ENCODE results near the gene NARF. TPM values are rescaled to one million over a fixed set of nuclear protein-coding genes. Genes with fewer than 3 reads are reported as not detected.

The NARF gene
- total RNA-seq, 1 experiment from 2014 or later: 59.5 TPM

DNA sequence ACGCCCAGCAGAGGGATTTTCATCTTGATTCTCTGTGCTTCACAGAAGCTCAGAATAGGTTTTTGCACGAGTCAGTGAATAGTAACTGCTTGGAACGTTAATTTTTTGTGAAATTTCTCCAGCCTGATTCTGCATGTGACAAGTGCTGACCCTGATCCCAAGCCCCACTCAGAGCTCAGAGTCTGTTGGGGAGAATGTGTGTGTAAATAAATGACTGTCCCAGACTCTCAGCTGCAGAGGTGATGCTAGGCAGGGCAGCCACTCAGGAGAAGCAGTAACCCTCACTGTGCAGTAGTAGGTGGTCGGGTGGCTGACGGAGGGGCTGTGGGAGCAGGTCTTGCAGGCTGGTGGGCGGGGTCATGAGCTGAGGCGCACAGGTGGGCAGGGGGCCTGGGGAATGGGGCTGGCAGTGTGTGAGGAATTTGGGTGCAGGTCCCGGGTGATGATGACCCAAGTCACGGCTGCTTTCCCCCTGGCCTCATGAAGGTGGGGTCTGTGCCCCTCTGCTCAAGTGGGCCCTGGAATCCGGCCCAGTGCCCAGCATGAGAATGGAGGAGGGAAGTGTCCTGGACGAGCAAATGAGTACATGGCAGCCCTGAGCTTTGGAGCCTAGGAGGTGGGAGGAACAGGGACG, 44.7 kb downstream of the NARF start:
- ATAC-seq: no peak

DNA sequence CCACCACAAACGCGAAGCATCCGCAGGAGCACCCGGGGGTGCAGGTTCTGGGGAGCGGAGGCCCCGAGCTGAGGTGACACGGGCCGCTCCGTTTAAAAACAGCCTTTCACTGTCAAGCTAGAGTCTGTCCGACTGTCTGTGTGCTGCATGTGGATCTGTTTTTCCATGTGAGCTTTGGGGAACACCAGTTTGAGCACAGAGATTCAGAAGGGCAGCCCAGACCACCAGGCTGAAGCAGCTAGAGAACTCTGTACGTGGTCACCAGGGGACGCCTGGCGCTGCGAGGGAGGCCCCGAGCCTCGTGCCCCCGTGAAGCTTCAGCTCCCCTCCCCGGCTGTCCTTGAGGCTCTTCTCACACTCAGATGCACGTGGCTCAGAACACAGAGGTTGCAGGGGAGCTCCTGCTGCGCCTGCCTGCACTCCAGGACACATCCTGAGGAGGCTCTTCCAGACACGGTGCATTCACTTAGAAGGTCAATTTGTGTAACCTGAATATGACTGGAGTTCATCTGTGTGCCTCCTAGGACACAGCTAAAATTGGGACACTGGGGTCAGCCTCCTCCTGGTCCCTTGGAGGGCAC, 45.3 kb downstream of the NARF start:
- no peak for ATAC-seq

More for the DNA sequence above, 44.7 kb downstream of the NARF start:
- Histone ChIP-seq H3K36me3 (ENCODE audit: low read depth, low read length) (no peaks in the 10 kb centered on the region), H2AFZ (ENCODE audit: low read length) (no peak overlapping the region), H3K27me3 (ENCODE audit: low read length) (no peaks in the 10 kb centered on the region), H3K79me2 (ENCODE audit: low read length) (no peaks in the 10 kb centered on the region), H4K20me1 (ENCODE audit: low read length) (no peaks in the 10 kb centered on the region), H3F3A (ENCODE audit: low read length, unreplicated experiment) (no peaks in the 10 kb centered on the region), H3K4me2 (ENCODE audit: low read length) (no peak overlapping the region), H3K4me1 (ENCODE audit: insufficient read depth, low read length) (no peaks in the 10 kb centered on the region), H3K9me2 (replicated peaks; ENCODE audit: low read length) (no peaks in the 10 kb centered on the region), H3K4me3 (ENCODE audit: low read length) (no peak overlapping the region), H3K9me3 (ENCODE audit: low read length) (no peaks in the 10 kb centered on the region), H3K9ac (ENCODE audit: low read length) (no peak overlapping the region), H3K27ac (ENCODE audit: low read length) (no peak overlapping the region)
- intact Hi-C loops (cut with micrococcal nuclease): no loop called here
- BruUV-seq (replicated peaks): no TSS peak
- POLR2A ChIA-PET (ENCODE audit: unreplicated experiment): no interaction called here
- TF ChIP-seq EZH2phosphoT487 (IDR thresholded peaks at IDR 0.05; ENCODE audit: borderline replicate concordance, low read length): no peak
- TF ChIP-seq, protein P1, sequence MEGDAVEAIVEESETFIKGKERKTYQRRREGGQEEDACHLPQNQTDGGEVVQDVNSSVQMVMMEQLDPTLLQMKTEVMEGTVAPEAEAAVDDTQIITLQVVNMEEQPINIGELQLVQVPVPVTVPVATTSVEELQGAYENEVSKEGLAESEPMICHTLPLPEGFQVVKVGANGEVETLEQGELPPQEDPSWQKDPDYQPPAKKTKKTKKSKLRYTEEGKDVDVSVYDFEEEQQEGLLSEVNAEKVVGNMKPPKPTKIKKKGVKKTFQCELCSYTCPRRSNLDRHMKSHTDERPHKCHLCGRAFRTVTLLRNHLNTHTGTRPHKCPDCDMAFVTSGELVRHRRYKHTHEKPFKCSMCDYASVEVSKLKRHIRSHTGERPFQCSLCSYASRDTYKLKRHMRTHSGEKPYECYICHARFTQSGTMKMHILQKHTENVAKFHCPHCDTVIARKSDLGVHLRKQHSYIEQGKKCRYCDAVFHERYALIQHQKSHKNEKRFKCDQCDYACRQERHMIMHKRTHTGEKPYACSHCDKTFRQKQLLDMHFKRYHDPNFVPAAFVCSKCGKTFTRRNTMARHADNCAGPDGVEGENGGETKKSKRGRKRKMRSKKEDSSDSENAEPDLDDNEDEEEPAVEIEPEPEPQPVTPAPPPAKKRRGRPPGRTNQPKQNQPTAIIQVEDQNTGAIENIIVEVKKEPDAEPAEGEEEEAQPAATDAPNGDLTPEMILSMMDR (conservative IDR thresholded peaks at IDR 0.05; ENCODE audit: low read depth, low read length): no peak
- no peak for TF ChIP-seq EZH2 (IDR thresholded peaks at IDR 0.05; ENCODE audit: low read length, unreplicated experiment)
- DNase-seq: no peak
- CTCF ChIA-PET: no interaction called here

More for the DNA sequence above, 45.3 kb downstream of the NARF start:
- H3K79me2 ChIP-seq (ENCODE audit: low read length): no peaks in the 10 kb centered on the region
- BruUV-seq (replicated peaks): no TSS peak
- H3F3A ChIP-seq (ENCODE audit: low read length, unreplicated experiment): no peaks in the 10 kb centered on the region
- no peak overlapping the region for H3K9ac ChIP-seq (ENCODE audit: low read length)
- no peaks in the 10 kb centered on the region for H4K20me1 ChIP-seq (ENCODE audit: low read length)
- no peaks in the 10 kb centered on the region for H3K9me3 ChIP-seq (ENCODE audit: low read length)
- H3K27me3 ChIP-seq (ENCODE audit: low read length): no peaks in the 10 kb centered on the region
- H3K27ac ChIP-seq (ENCODE audit: low read length): no peak overlapping the region
- H2AFZ ChIP-seq (ENCODE audit: low read length): no peak overlapping the region
- CTCF ChIA-PET: no interaction called here
- TF ChIP-seq, protein P1 (conservative IDR thresholded peaks at IDR 0.05; ENCODE audit: low read depth, low read length): no peak
- TF ChIP-seq EZH2 (IDR thresholded peaks at IDR 0.05; ENCODE audit: low read length, unreplicated experiment) (no peak), EZH2phosphoT487 (IDR thresholded peaks at IDR 0.05; ENCODE audit: borderline replicate concordance, low read length) (no peak)
- no peaks in the 10 kb centered on the region for H3K36me3 ChIP-seq (ENCODE audit: low read depth, low read length)
- H3K4me1 ChIP-seq (ENCODE audit: insufficient read depth, low read length): no peaks in the 10 kb centered on the region
- H3K4me3 ChIP-seq (ENCODE audit: low read length): no peak overlapping the region
- H3K9me2 ChIP-seq (replicated peaks; ENCODE audit: low read length): no peaks in the 10 kb centered on the region
- POLR2A ChIA-PET (ENCODE audit: unreplicated experiment): no interaction called here
- no peak overlapping the region for H3K4me2 ChIP-seq (ENCODE audit: low read length)
- intact Hi-C loops (cut with micrococcal nuclease): no loop called here
- DNase-seq: no peak
